Omental fat pad (tissue), 4 donors: ENCODE data around the gene COL9A3. TPM values are rescaled to one million over a fixed set of nuclear protein-coding genes. Genes with fewer than 3 reads are reported as not detected.

Experiments
- ATAC-seq: fragments of 150-250 bp; one replicate; pipeline ENCODE4 v1.9.1; 2016; ENCODE audit warnings: mild to moderate bottlenecking, moderate library complexity; ENCODE audit not compliant: low FRiP score
- DNase-seq: peaks from one replicate; pipeline ENCODE4 v3.0.0-alpha.2; 2019; ENCODE audit warnings: low spot score
- CTCF ChIP-seq, 3 donors: fragments of 450-650 bp; IDR thresholded peaks; one replicate each; pipeline ENCODE4 v1.5.1; 2016 to 2017; ENCODE audit warnings: antibody characterized with exemption in 3 of 3, mild to moderate bottlenecking in 3 of 3, moderate library complexity in 2 of 3
- total RNA-seq, 4 donors: library from RNA; depleted of rRNA; stranded (reverse); fragments of >200 nt; gene quantifications; one replicate each; pipeline ENCODE4 v1.1.0, GENCODE V29; 2016

COL9A3 gene
- total RNA-seq, 4 donors from 2014 or later = 2.3 to 6.3 (median 3.6) TPM

- ATAC-seq = no peak
- TF ChIP-seq CTCF (IDR thresholded peaks at IDR 0.05) = no peak
These were observed 37.5 kb upstream of the COL9A3 start for GRCh38 chr20:62779417-62779685.

GRCh38 chr20:62780204-62780603, 36.6 kb upstream of the COL9A3 start:
- ATAC-seq (no peak), DNase-seq (no peak)
- TF ChIP-seq CTCF (IDR thresholded peaks at IDR 0.05) = no peak

More at GRCh38 chr20:62779417-62779685, 37.5 kb upstream of the COL9A3 start:
- no peak for DNase-seq

GRCh38 chr20:62780696-62781095, 36.2 kb upstream of the COL9A3 start:
- ATAC-seq (no peak), DNase-seq (no peak)
- TF ChIP-seq CTCF (IDR thresholded peaks at IDR 0.05) = no peak

- ATAC-seq (no peak), DNase-seq (no peak)
- TF ChIP-seq CTCF (IDR thresholded peaks at IDR 0.05) = no peak
These were observed 34.5 kb upstream of the COL9A3 start for GRCh38 chr20:62782149-62782892.

- no peak for TF ChIP-seq CTCF (IDR thresholded peaks at IDR 0.05)
- ATAC-seq (no peak), DNase-seq (no peak)
These were observed 34.0 kb upstream of the COL9A3 start for GRCh38 chr20:62782893-62783278.

- ATAC-seq = no peak
- no peak for TF ChIP-seq CTCF (IDR thresholded peaks at IDR 0.05)
These were observed 32.4 kb upstream of the COL9A3 start for GRCh38 chr20:62784497-62784896.

GRCh38 chr20:62785393-62785792, 31.5 kb upstream of the COL9A3 start:
- TF ChIP-seq CTCF (IDR thresholded peaks at IDR 0.05) = no peak
- ATAC-seq (no peak), DNase-seq (no peak)

More at GRCh38 chr20:62784497-62784896, 32.4 kb upstream of the COL9A3 start:
- DNase-seq = no peak
